NCI-H2107 treated with DMSO at 0.1 percent for 48 hours (cell line): ENCODE data around the gene CR1.
"Not testable (repeated sequence)": the region's sequence is repeated elsewhere in the genome, so short reads cannot be mapped to it uniquely, and the experiment has no call there.

Source experiments
- DNase-seq: peaks from one replicate; lab custom pipeline; 2025; ENCODE audit not compliant: unreplicated experiment; lab: John Stamatoyannopoulos, UW

CR1 gene

DNA sequence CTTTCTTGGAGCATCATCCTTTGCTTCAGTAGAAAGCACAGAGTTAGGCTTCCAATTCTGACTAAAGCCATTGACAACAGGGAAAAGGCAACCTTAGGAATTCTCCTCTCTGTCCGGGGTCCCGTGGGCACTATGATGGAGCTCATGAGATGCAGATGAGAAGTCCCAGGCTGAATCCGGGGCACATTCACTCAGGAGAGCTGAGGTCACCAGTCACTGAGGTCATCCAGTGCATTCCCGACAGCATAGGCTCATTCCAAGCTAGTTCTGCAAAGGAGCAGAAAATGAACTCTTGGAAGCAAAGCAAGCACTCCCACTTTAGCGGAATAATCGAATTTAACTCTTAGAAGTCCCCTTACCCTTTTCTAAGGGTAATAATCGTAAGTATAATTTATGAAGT lies 6.8 kb downstream of the CR1 start:
- DNase-seq, result no peak

DNA sequence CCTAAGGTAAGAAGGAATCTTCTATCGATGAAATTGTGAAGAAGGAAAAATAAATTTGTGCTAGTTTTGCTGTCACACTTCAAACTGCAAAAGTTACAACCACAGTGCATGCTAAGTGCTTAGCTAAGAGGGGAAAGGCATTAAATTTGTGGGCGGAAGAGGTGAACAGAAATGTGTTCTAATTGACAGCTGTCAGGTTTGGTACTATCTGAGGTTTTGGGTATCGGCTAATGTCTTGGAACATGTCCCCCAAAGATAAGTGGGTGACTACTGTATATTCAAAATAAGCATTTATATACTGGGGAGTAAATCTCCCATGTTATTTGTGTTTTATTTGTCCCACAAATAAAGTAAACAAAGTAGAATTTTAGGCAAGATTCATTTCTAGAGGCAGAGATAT lies 8.0 kb downstream of the CR1 start:
- no peak for DNase-seq

DNA sequence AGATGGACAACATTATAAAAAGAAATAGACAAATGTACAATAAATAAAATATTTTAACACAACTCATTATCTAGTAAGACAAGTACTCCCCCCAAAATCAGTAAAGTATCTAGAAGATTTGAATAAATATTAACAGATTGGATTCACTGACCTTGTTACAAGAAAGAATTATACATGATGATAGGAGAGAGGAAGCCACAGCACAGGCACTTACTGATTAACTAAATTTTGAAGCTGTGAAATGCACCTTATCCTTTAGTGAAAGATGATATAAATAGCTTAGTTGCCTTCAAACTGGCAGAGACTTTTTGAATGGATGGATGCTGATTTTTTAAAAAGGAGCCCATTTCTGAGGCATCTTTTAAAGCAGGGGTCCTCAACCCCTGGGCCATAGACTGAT lies 8.5 kb downstream of the CR1 start:
- no peak for DNase-seq

DNA sequence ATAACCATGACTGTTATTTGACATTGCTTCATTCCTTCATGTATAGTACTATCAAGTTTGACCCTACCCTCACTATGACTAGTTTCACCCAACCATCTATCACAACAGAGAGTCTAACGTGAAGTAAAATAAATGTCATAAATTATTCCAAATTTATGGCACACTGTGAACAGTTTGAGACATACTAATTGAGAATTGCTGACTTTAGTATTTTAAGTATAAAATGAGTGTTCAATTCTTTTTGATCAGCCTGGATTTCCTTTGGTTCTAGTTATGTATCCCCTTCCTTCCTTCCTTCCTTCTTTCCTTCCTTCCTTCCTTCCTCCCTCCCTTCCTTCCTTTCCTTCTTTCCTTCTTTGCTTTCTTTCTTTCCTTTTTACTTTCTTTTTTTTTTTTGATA lies 14.5 kb downstream of the CR1 start:
- no peak for DNase-seq

DNA sequence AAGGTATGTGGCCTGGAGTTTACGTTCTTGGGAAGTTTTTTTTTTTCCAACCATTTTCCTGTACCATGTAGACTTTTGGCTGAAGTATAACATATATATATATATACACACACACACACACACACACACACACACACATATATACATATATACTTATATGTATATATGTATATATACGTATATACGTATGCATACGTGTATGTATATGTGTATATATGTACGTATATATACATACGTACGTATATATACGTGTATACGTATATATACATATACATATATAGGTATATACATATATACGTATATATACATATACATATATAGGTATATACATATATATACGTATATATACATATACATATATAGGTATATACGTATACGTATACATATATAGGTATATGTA lies 18.9 kb downstream of the CR1 start:
- DNase-seq, result no peak

DNA sequence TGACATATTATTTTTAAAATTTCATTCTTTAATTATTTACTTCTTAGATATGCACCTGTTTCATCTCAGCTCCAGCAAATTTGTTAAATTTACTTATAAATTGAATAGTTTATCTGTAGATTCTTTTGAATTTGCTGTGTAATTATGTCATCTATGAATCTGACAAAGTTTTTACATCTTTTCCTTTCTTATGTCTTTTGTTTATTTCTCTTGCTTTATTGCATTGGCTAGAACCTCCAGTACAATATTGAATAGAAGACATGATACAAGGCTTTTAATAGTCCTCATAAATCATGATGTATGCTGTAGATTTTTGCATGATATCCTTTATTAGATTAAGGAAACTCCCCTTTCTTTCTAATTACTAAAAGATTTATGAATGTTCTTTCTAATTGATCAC lies 20.8 kb downstream of the CR1 start:
- no peak for DNase-seq

DNA sequence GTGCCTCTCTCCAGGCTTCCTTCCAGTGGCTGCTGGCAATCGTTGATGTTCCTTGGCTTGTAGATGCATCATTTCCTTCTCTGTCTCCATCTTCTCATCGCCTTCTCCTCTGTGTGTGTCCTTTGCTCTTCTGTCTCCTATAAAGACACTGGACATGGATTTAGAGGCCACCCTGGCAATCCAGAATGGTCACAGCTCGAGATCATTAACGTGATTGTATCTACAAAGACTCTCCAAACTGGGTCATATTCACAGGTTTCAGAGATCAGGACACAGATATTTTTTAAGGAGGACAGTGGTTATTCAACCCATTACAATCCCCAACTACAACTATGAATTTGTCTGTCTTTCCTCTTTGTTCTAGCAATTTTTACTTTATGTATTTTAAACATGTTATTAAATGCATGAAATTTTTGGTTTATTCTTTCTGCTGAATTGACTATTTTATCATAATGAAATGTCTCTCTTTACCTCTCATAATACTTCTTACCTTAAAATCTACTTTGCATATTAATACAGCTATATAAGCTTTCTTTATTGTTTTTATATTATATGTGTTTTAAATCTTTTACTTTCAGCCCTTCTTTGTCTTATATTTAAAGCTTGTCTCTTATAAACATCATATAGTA lies 22.8 kb downstream of the CR1 start:
- DNase-seq, result no peak

DNA sequence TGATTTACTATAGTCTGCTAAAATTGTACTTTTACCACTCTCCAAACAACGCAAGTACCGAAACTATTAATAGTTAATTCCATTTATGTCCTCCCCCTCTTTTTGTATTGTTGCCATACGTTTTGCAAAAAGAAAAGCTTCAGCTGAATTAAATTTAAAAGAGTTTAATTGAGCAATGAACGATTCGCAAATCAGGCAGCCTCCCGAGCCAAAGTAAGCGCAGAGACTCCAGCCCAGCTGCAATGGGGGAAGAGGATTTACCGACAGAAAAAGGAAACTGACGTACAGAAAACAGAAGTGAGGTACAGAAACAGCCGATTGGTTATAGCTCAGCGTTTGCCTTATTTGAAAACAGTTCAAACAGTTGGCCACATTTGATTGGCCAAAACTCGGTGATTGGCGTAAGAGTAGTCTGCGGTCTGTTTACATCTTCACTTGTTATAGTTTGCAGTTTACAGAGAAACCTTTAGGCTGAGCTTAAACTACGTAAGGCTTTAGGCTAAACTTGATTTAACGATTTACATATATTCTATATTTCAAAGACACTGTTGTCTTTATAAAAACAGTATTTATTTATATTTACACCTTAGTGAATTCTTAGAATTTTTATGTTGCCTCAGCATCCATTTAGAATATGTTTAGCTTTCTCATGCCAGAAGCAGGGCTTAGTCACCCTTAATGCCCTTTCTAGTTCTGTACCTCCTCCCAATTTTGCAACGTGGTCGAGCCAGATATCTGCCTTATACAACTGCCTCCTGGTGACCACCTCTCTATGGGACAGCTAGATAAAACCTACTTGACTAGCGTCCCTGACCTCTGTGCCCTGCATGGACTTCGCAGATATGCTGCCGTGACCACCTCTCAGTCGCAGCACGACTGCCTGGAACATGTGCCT lies 23.8 kb downstream of the CR1 start:
- DNase-seq, result no peak

DNA sequence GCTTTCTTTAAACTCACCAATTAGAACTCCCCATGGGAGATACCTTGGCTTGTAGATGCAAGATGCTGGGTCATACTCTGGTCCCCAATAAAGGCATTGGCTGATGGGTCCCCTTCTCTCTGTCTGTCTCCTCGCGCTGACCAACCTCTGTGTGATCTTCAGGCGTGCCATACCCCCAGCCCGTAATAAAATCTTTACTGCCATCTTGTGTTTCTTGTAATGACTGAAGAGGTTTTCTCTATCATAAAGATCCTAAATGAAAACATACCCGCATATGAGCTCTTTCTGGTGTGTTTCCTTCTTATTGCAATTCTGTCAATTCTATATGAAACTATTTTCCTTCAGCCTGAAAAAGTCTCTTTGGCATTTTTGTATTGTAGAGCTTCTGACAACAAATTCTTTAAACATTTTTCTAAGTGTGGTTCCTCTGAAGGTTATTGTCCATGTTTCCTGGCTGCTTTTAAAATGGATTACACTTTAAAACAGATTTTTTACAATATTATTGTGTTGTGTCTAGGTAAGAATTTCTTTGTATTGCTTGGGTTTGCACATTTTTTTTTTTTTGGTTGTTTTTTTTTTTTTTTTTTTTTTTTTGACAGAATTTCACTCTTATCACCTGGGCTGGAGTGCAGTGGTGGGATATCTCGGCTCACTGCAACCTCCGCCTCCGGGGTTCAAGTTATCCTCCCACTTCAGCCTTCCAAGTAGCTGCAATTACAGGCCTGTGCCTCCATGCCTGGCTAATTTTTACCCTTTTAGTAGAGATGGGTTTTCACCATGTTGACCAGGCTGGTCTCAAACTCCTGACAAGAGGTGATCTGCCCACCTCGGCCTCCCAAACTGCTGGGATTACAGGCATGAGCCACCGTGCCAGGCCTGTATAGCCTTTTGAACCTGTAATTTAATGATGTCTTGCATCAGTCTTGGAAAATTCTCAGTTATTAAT lies 24.7 kb downstream of the CR1 start:
- not testable (repeated sequence) for DNase-seq

DNA sequence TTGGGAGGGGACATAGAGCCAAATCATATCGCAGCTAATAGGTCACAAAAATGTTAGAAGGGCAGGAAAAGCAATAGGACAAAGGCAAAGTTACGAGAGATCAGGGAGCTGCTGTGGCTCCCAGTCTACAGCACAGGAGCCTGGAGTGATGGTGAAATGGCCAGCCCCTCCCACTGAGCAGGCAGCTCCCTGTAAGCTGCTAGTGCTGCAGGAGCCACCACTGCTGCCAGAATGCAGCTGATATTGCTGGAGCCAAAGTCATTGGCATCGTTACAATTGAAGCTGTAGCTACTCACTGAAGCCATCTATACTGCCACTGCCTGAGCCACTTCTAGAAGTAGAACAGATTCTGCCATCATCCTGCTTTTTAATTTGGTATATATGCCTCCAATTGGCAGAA lies 29.3 kb downstream of the CR1 start:
- not testable (repeated sequence) for DNase-seq

DNA sequence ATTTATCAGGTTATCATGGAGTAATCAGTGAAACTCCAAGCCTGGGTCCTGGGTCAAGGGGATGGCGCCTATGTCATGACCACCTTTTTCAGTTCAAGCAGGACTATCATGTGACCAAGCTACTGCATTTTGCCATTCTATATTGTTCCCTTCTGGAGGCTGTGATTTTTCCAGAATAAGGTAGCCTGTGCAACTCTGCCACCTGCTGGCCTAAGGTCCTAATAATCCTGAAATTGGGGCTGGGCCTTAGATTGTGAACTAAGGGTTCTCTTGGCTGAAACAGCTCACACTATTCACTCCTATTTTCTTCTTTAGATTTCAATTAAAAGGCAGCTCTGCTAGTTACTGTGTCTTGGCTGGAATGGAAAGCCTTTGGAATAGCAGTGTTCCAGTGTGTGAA lies 32.4 kb downstream of the CR1 start:
- DNase-seq, result not testable (repeated sequence)

DNA sequence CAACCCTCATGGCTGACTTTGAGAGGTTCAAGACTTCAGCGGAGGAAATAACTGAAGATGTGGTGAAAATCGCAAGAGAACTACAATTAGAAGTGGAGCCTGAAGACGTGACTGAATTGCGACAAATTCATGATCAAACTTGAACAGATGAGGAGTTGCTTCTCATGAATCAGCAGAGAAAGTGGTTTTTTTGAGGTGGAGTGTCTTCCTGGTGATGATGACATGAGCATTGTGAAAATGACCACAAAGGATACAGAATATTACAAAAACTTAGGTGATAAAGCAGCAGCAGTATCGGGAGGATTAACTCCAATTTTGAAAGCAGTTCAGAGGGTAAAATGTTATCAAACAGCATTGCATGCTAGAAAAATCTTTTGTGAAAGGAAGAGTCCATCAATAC lies 40.3 kb downstream of the CR1 start:
- DNase-seq, result not testable (repeated sequence)

DNA sequence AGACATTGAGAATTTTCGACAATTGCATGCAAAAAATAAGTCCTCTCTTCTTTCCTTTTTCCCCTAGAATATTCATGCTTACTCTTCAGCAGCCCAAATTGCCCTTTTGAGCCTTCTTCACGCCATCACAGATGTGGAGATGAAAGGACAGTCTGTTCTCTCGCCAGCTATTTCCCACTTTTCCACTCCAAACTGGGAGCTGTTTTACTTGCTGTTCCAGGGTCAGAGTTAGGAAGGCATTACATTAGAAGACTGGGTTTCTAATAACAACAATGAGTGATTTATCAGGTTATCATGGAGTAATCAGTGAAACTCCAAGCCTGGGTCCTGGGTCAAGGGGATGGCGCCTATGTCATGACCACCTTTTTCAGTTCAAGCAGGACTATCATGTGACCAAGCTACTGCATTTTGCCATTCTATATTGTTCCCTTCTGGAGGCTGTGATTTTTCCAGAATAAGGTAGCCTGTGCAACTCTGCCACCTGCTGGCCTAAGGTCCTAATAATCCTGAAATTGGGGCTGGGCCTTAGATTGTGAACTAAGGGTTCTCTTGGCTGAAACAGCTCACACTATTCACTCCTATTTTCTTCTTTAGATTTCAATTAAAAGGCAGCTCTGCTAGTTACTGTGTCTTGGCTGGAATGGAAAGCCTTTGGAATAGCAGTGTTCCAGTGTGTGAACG lies 50.9 kb downstream of the CR1 start:
- not testable (repeated sequence) for DNase-seq

DNA sequence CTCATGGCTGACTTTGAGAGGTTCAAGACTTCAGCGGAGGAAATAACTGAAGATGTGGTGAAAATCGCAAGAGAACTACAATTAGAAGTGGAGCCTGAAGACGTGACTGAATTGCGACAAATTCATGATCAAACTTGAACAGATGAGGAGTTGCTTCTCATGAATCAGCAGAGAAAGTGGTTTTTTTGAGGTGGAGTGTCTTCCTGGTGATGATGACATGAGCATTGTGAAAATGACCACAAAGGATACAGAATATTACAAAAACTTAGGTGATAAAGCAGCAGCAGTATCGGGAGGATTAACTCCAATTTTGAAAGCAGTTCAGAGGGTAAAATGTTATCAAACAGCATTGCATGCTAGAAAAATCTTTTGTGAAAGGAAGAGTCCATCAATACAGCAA lies 58.9 kb downstream of the CR1 start:
- not testable (repeated sequence) for DNase-seq

DNA sequence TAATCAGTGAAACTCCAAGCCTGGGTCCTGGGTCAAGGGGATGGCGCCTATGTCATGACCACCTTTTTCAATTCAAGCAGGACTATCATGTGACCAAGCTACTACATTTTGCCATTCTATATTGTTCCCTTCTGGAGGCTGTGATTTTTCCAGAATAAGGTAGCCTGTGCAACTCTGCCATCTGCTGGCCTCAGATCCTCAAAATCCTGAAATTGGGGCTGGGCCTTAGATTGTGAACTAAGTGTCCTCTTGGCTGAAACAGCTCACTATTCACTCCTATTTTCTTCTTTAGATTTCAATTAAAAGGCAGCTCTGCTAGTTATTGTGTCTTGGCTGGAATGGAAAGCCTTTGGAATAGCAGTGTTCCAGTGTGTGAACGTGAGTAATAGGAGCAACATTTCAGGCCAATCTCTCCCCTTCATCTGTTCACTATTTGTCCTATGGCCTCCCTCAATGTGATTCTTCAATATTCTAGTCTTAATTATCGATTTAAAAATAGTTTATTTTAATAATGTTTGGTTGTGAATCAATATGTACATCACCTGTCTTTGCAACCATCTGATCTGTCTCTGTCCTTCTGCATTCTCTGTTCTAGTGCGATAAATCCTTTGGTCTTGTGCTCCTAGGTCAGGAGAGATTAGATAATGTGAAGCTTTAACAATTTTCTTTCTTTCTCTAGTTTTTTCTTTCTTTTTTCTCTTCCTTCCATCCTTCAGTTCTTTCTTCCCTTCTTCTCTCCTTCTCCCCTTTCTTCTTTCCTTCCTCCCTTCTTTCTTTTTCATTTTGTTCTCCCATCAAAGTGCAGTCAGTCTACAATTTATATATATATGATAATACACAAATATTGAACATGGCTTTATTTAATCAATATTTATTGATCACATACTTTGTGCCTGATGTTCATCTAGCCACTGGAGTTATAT lies 69.8 kb downstream of the CR1 start:
- no peak for DNase-seq

DNA sequence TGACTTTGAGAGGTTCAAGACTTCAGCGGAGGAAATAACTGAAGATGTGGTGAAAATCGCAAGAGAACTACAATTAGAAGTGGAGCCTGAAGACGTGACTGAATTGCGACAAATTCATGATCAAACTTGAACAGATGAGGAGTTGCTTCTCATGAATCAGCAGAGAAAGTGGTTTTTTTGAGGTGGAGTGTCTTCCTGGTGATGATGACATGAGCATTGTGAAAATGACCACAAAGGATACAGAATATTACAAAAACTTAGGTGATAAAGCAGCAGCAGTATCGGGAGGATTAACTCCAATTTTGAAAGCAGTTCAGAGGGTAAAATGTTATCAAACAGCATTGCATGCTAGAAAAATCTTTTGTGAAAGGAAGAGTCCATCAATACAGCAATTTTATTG lies 76.0 kb downstream of the CR1 start:
- DNase-seq, result not testable (repeated sequence)

DNA sequence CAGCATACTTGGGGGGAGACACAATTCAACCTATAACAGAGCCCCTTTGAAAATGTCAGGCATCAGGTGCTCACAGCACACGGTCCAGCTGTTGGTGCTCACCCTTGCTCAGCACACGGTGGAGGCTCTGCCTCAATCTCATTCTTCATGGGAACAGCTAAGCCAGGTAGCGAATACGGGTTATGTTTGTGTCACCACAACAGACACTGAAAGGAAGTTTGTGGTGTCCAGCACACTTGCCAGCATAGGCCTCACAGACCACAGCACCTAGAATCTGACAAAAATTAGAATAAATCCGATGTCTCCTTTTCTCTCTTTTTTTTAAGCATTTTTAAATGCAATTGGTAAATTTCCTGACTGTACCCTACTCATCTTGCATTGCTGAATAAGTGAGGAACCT lies 77.1 kb downstream of the CR1 start:
- DNase-seq, result not testable (repeated sequence)

DNA sequence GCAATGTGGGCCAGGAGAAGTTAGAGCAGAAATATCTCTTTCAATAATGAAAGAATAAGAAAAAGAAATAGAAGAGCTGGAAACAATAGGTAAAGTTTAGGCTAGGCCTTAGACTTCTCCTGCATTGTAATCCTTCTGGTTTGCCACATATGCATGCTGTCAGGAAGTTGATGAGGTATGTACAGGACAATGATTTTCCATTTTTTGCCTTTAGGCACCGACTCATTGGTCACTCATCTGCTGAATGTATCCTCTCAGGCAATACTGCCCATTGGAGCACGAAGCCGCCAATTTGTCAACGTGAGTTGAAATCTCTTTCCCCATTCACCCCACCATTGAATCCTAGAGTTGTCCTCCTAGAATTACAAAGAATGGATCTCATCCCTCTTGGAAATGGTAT lies 79.4 kb downstream of the CR1 start:
- DNase-seq, result not testable (repeated sequence)

DNA sequence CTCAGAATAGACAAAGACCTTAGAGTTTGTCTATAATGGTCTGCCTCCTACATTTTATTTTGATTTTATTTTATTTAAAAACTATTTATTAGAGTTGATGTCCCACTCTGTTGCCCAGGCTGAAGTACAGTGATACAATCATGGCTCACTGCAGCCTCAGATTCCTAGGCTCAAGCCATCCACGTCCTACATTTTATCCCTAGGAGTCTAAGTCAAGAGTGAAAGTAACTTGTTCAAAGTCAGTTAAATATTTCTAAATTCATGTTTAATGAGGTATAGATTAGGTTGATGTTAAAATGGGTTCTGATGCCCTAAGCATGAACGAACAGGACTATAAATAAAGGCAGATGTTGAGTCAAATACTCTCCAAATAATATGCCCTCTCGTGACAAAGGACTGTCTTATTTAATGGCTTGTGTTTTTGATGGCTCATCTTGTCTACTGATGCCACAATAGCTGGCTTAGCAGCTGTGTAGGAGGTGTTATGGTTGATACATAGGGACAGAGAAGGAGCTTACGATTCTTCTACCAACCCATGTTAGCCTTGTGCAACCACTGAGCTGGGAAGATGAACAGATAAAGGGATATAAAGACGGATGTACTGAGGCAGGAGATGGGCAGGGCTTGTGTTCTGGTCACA lies 83.0 kb downstream of the CR1 start:
- DNase-seq, result no peak
